Fibroblast of mammary gland (primary cell): ENCODE results near the gene SHOC2.

ENCODE experiments used
- DNase-seq: peaks from one replicate; pipeline ENCODE4 v3.0.0-alpha.2; 2010; ENCODE audit warnings: low read depth
- H3K4me3 ChIP-seq: 2 replicates; pipeline ENCODE4 v1.5.1; 2011; ENCODE audit warnings: low read depth, mild to moderate bottlenecking, low read length, moderate library complexity; ENCODE audit not compliant: control insufficient read depth
- CTCF ChIP-seq: conservative IDR thresholded peaks from 2 replicates; pipeline ENCODE4 v1.5.1; 2011; ENCODE audit warnings: low read depth, low read length, inconsistent platforms; ENCODE audit not compliant: control insufficient read depth, insufficient read depth

Gene SHOC2

GRCh38 chr10:110978204-110978603 lies 58.8 kb downstream of the SHOC2 start:
- peak; percentile 37 for DNase-seq
- H3K4me3 ChIP-seq: no peak overlapping the region
- no peak for TF ChIP-seq CTCF

- no peak overlapping the region for H3K4me3 ChIP-seq
- TF ChIP-seq CTCF: no peak
- DNase-seq: no peak
Measured at GRCh38 chr10:110979611-110980010, 60.2 kb downstream of the SHOC2 start.

- TF ChIP-seq CTCF: no peak
- DNase-seq: no peak
- H3K4me3 ChIP-seq: no peak overlapping the region
Measured at GRCh38 chr10:110980807-110981206, 61.4 kb downstream of the SHOC2 start.

GRCh38 chr10:110983466-110983865 lies 64.1 kb downstream of the SHOC2 start:
- no peak for TF ChIP-seq CTCF
- no peak for DNase-seq
- H3K4me3 ChIP-seq: no peak overlapping the region

GRCh38 chr10:110985497-110986275 lies 66.3 kb downstream of the SHOC2 start:
- TF ChIP-seq CTCF: no peak
- no peak for DNase-seq
- H3K4me3 ChIP-seq: no peak overlapping the region

- DNase-seq: peak; percentile 77
- TF ChIP-seq CTCF: no peak
- H3K4me3 ChIP-seq: no peak overlapping the region
Measured at GRCh38 chr10:110989016-110989415, 69.6 kb downstream of the SHOC2 start.
